Bronchial epithelial cell (primary cell): ENCODE results near the gene ARHGAP19. TPM values are rescaled to one million over a fixed set of nuclear protein-coding genes. Genes with fewer than 3 reads are reported as not detected.

Experiments used
- DNase-seq: peaks from one replicate; pipeline ENCODE4 v3.0.0-alpha.2; 2010; ENCODE audit warnings: low read depth
- FAIRE-seq: peaks from 2 replicates; lab custom pipeline; 2011; peaks lifted over from hg19 to GRCh38; lab: Jason Lieb, UNC
- H3K27me3 ChIP-seq: 2 replicates; pipeline ENCODE4 v1.5.1; 2011; ENCODE audit warnings: low read length; ENCODE audit not compliant: control insufficient read depth, insufficient read depth
- H3K36me3 ChIP-seq: 2 replicates; pipeline ENCODE4 v1.5.1; 2011; ENCODE audit warnings: low read length; ENCODE audit not compliant: control insufficient read depth, insufficient read depth
- H3K4me3 ChIP-seq: 2 replicates; pipeline ENCODE4 v1.5.1; 2011; ENCODE audit warnings: mild to moderate bottlenecking, low read depth, low read length, control low read depth
- CTCF ChIP-seq: IDR thresholded peaks from 2 replicates; pipeline ENCODE4 v1.5.1; 2011; ENCODE audit warnings: mild to moderate bottlenecking, moderate library complexity, low read length, control low read depth, inconsistent platforms; ENCODE audit not compliant: insufficient read depth, severe bottlenecking
- total RNA-seq: library from RNA; depleted of rRNA; stranded (reverse); fragments of >200 nt; gene quantifications from 2 replicates; pipeline ENCODE4 v1.2.1, GENCODE V29; 2014

ARHGAP19 gene, protein sequence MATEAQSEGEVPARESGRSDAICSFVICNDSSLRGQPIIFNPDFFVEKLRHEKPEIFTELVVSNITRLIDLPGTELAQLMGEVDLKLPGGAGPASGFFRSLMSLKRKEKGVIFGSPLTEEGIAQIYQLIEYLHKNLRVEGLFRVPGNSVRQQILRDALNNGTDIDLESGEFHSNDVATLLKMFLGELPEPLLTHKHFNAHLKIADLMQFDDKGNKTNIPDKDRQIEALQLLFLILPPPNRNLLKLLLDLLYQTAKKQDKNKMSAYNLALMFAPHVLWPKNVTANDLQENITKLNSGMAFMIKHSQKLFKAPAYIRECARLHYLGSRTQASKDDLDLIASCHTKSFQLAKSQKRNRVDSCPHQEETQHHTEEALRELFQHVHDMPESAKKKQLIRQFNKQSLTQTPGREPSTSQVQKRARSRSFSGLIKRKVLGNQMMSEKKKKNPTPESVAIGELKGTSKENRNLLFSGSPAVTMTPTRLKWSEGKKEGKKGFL
- total RNA-seq: 4.7 and 6.7 TPM in 2 replicates

DNA sequence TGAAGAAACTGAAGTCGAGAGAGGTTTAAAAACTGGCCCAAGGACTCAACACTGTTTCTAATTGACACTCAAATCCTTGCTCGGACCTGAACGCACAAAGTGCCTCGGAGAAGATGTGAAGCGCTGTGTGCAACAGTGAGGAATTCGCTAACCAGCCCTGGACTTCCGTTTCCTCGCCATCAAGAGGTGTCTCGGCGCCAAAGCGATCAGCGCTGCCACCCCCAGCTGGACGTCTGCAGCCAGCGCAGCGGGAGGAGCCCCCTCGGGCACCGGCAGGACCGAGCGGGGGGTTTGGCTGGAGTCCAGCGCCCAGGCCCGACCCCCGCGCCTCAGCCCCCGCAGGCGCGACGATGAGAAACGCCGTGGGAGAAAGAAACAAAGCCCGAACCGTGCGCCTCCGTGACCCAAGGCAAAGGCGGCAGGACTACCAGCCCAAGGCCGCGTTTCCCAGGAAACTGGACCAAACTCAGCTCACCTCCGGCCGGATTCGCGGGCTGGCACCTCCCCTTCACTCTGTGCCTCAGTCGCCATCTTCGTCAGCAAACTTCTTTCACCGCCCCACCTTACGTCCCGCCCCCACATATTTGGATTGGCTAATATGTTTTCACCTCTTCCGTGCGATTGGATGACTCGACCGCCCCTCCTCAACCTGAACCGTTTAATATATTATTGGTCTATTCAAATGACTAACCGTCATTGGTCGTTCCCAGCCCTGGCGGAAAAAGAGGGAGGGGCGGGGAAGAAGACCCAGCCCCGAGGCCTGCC is at the start of gene ARHGAP19:
Gene ARHGAP19, minus strand, starts transcription at position 541 of the 765 bp plus-strand sequence. Its CDS starts 10 bp downstream, at position 531.
- FAIRE-seq: no peak
- peak; percentile 97 for DNase-seq
- Histone ChIP-seq H3K27me3 (no peaks in the 10 kb centered on the region), H3K4me3 (peak within 1 kb of the TSS; percentile 88), H3K36me3 (no peaks in the 10 kb centered on the region)
- peak; percentile 22 for TF ChIP-seq CTCF

DNA sequence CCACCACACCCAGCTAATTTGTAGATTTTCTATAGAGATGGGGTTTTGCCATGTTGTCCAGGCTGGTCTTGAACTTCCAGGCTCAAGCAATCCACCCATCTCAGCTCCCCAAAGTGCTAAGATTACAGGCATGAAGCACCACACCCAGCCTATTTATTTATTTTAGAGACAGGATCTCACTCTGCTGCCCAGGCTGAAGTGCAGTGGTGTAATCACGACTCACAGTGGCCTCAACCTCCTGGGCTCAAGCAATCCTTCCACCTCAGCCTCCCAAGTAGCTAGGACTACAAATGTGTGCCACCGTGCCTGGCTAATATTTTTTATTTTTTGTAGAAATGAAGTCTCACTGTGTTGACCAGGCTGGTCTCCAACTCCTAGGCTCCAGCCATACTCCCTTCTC is 49.0 kb upstream of the ARHGAP19 start:
- no peak overlapping the region for H3K4me3 ChIP-seq
- TF ChIP-seq CTCF: no peak
- no peak for DNase-seq
- no peaks in the 10 kb centered on the region for H3K36me3 ChIP-seq
- H3K27me3 ChIP-seq: no peaks in the 10 kb centered on the region
- FAIRE-seq: no peak

DNA sequence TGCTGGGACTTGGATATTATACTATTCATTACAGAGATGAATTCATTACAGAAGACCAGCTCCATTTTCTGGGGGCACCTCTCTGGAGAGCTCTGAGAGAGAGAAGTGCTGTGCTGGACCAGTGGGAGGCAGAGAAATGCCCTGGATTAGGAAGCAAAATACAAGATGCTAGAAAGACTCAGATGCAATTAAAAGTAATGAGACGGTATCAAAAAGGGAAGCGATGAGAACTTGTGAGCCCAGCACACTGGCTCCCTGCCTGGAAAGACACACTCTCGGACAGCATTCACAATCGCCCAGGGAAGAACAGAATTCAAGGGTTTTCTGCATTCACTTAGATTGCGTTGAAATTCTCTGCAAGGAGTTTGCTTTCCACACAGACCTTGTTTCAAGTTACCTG is 45.6 kb upstream of the ARHGAP19 start:
- Histone ChIP-seq H3K36me3 (no peaks in the 10 kb centered on the region), H3K27me3 (no peaks in the 10 kb centered on the region), H3K4me3 (no peak overlapping the region)
- no peak for DNase-seq
- TF ChIP-seq CTCF: no peak
- FAIRE-seq: no peak

DNA sequence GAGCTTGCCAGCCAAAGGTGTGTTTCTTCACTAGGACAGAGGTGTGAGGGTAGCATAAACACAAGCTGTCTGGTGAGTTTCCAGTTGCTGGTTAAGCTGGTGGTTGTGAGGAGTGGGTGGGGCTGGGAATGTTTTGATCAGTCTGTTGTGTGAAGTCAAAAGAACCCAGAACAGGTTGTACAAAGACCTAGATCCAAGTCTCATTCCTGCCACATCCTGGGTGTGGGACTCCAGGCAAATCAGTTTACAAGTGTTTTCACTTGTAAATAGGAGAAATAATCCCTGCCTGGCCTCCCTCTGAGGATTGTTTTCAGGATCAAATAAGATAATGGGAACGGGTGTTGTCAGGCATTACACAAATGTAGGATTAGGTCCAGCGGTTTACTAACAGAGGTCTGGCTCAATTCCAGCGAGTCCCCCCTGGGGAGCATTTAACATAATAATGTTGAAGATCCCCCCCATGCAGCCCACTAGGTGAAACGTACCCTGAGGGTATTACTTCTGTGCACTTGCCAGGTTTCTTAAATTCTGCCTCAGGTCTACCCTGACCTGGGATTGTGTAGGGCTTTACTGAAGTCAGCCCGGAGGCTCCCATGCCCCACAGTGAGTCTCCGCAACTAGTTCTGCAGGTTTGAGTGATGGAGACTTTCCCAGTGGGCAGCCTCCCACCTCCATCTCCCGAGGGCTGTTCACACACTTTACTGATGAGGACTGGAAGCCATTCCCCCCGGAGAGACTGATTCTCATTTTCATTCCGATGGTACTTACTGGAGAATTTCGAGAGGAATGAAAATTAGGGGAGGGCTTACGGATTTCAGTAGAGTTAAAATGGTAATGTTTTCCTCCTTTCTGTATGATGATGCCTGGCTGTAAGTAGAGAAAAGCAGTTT is 44.8 kb upstream of the ARHGAP19 start:
- Histone ChIP-seq H3K27me3 (no peaks in the 10 kb centered on the region), H3K36me3 (no peaks in the 10 kb centered on the region), H3K4me3 (no peak overlapping the region)
- FAIRE-seq (no peak), DNase-seq (peak; percentile 72)
- no peak for TF ChIP-seq CTCF

DNA sequence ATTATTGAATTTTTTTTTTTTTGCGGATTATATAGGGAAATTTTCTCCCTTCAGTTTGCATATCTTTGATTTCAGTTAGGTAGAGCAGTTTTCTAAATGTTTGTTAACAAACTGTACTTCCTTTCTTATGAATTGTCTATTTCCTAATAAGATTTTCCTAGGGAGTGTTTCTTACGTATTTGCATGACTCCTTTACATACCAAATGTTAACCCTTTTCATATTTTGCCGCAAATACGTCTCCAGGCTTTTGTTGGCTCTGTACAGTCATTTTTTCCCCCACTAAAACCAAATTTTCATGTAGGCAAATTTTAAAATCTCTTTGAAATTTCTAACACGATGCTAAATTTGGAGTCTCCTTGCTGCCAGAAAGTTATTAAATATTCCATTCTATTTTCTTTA is 44.0 kb upstream of the ARHGAP19 start:
- peak; percentile 54 for DNase-seq
- no peak for FAIRE-seq

More for the DNA sequence above, 44.0 kb upstream of the ARHGAP19 start:
- no peak overlapping the region for H3K4me3 ChIP-seq
- no peaks in the 10 kb centered on the region for H3K27me3 ChIP-seq
- no peak for TF ChIP-seq CTCF
- no peaks in the 10 kb centered on the region for H3K36me3 ChIP-seq
